H1 (cell line): ENCODE results near the gene SLC1A6. TPM values are rescaled to one million over a fixed set of nuclear protein-coding genes. Genes with fewer than 3 reads are reported as not detected.
A peak's percentile ranks its signal among the peaks of the same experiment; 100 is the strongest.

Source experiments
- CBX5 ChIP-seq: fragments of 300-800, 300-1000 bp; sonication (generic); IDR thresholded peaks from 2 replicates; pipeline ENCODE4 v1.7.1; 2016; ENCODE audit warnings: antibody characterized with exemption, low read length, low read depth
- CHD1 ChIP-seq: IDR thresholded peaks from 2 replicates; pipeline ENCODE4 v1.6.1; 2012; ENCODE audit warnings: low read depth, low read length, improper control_type of control experiment
- EGR1 ChIP-seq: IDR thresholded peaks from 2 replicates; pipeline ENCODE4 v1.6.1; 2011; ENCODE audit warnings: low read depth, low read length, borderline replicate concordance
- PHF8 ChIP-seq: fragments of 200-600 bp; sonication (generic); conservative IDR thresholded peaks from 2 replicates; pipeline ENCODE4 v1.7.1; 2012; ENCODE audit warnings: low read depth, mild to moderate bottlenecking, inconsistent platforms, low read length, moderate library complexity
- RAD21 ChIP-seq, 2 experiments: IDR thresholded peaks in 1 of 2; conservative IDR thresholded peaks in 1 of 2; 2 replicates each; pipeline ENCODE4 v1.6.1; 2011; ENCODE audit warnings: low read depth in 2 of 2, low read length in 2 of 2, improper control_type of control experiment in 1 of 2, inconsistent platforms in 1 of 2, mild to moderate bottlenecking in 1 of 2, moderate library complexity in 1 of 2
- RBBP5 ChIP-seq: IDR thresholded peaks from 2 replicates; pipeline ENCODE4 v1.7.1; 2012; ENCODE audit warnings: low read depth, mild to moderate bottlenecking, inconsistent platforms, low read length, moderate library complexity, borderline replicate concordance
- polyA plus RNA-seq, 7 experiments: library from polyadenylated mRNA; depleted of rRNA in 3 of 7; stranded (reverse) in 5 of 7; unstranded in 2 of 7; fragments of >200 nt in 5 of 7; fragments of 200-250 nt in 2 of 7; gene quantifications; 1 replicate in 5 of 7; 2 replicates in 1 of 7; 4 replicates in 1 of 7; pipeline versions ENCODE4 v1.2.1 to v1.2.3, GENCODE V29; 2011 to 2013; ENCODE audit warnings: missing spikeins in 2 of 7, mixed read lengths in 2 of 7
- total RNA-seq: library from RNA; stranded (reverse); fragmentation: NEBNext Ultra II Directional; extraction: Animal tissue kit (Norgen Biotek cat#: 25700); gene quantifications from 2 replicates; pipeline ENCODE4 v1.2.1, GENCODE V29; 2021
- TF ChIP-seq, protein P1 (sequence below): IDR thresholded peaks from 2 replicates; pipeline ENCODE4 v1.6.1; 2012; ENCODE audit warnings: inconsistent platforms
- TF ChIP-seq, protein P2 (sequence below): fragments of 300-600 bp; sonication (generic); IDR thresholded peaks from 2 replicates; pipeline ENCODE4 v1.7.1; 2012; ENCODE audit warnings: low read length, moderate library complexity, mild to moderate bottlenecking, inconsistent platforms; ENCODE audit not compliant: insufficient replicate concordance

SLC1A6 gene
- total and polyA plus RNA-seq, 2 of the 8 experiments (the other 6 are each of a cell fraction or from before 2014, with no cell fraction given) = 14.0 to 26.6 TPM

GRCh38 chr19:14979476-14980255 lies at the start of gene SLC1A6 (continued):
- 0 out of 2 replicates have a peak, but pooled peaks have one; percentile 21 for TF ChIP-seq EGR1
- no peak for TF ChIP-seq CHD1
- TF ChIP-seq RBBP5 = no peak
- TF ChIP-seq PHF8 = peak; percentile 56
- TF ChIP-seq RAD21 (IDR thresholded peaks at IDR 0.05 in 1 of 2, conservative IDR thresholded peaks at IDR 0.05 in 1 of 2; ENCODE audit: low read depth in 2 of 2, low read length in 2 of 2) = 0 out of 4 replicates have a peak, but pooled peaks of 1 of the 2 experiments have one; percentile 1
- TF ChIP-seq, protein P1, sequence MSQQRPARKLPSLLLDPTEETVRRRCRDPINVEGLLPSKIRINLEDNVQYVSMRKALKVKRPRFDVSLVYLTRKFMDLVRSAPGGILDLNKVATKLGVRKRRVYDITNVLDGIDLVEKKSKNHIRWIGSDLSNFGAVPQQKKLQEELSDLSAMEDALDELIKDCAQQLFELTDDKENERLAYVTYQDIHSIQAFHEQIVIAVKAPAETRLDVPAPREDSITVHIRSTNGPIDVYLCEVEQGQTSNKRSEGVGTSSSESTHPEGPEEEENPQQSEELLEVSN = no peak
- TF ChIP-seq CBX5 = no peak
- TF ChIP-seq, protein P2, sequence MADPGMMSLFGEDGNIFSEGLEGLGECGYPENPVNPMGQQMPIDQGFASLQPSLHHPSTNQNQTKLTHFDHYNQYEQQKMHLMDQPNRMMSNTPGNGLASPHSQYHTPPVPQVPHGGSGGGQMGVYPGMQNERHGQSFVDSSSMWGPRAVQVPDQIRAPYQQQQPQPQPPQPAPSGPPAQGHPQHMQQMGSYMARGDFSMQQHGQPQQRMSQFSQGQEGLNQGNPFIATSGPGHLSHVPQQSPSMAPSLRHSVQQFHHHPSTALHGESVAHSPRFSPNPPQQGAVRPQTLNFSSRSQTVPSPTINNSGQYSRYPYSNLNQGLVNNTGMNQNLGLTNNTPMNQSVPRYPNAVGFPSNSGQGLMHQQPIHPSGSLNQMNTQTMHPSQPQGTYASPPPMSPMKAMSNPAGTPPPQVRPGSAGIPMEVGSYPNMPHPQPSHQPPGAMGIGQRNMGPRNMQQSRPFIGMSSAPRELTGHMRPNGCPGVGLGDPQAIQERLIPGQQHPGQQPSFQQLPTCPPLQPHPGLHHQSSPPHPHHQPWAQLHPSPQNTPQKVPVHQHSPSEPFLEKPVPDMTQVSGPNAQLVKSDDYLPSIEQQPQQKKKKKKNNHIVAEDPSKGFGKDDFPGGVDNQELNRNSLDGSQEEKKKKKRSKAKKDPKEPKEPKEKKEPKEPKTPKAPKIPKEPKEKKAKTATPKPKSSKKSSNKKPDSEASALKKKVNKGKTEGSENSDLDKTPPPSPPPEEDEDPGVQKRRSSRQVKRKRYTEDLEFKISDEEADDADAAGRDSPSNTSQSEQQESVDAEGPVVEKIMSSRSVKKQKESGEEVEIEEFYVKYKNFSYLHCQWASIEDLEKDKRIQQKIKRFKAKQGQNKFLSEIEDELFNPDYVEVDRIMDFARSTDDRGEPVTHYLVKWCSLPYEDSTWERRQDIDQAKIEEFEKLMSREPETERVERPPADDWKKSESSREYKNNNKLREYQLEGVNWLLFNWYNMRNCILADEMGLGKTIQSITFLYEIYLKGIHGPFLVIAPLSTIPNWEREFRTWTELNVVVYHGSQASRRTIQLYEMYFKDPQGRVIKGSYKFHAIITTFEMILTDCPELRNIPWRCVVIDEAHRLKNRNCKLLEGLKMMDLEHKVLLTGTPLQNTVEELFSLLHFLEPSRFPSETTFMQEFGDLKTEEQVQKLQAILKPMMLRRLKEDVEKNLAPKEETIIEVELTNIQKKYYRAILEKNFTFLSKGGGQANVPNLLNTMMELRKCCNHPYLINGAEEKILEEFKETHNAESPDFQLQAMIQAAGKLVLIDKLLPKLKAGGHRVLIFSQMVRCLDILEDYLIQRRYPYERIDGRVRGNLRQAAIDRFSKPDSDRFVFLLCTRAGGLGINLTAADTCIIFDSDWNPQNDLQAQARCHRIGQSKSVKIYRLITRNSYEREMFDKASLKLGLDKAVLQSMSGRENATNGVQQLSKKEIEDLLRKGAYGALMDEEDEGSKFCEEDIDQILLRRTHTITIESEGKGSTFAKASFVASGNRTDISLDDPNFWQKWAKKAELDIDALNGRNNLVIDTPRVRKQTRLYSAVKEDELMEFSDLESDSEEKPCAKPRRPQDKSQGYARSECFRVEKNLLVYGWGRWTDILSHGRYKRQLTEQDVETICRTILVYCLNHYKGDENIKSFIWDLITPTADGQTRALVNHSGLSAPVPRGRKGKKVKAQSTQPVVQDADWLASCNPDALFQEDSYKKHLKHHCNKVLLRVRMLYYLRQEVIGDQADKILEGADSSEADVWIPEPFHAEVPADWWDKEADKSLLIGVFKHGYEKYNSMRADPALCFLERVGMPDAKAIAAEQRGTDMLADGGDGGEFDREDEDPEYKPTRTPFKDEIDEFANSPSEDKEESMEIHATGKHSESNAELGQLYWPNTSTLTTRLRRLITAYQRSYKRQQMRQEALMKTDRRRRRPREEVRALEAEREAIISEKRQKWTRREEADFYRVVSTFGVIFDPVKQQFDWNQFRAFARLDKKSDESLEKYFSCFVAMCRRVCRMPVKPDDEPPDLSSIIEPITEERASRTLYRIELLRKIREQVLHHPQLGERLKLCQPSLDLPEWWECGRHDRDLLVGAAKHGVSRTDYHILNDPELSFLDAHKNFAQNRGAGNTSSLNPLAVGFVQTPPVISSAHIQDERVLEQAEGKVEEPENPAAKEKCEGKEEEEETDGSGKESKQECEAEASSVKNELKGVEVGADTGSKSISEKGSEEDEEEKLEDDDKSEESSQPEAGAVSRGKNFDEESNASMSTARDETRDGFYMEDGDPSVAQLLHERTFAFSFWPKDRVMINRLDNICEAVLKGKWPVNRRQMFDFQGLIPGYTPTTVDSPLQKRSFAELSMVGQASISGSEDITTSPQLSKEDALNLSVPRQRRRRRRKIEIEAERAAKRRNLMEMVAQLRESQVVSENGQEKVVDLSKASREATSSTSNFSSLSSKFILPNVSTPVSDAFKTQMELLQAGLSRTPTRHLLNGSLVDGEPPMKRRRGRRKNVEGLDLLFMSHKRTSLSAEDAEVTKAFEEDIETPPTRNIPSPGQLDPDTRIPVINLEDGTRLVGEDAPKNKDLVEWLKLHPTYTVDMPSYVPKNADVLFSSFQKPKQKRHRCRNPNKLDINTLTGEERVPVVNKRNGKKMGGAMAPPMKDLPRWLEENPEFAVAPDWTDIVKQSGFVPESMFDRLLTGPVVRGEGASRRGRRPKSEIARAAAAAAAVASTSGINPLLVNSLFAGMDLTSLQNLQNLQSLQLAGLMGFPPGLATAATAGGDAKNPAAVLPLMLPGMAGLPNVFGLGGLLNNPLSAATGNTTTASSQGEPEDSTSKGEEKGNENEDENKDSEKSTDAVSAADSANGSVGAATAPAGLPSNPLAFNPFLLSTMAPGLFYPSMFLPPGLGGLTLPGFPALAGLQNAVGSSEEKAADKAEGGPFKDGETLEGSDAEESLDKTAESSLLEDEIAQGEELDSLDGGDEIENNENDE = no peak
